Activated CD4-positive, alpha-beta memory T cell treated with anti-CD3 and anti-CD28 coated beads for 36 hours (primary cell): ENCODE results near the gene VPS8. TPM values are rescaled to one million over a fixed set of nuclear protein-coding genes. Genes with fewer than 3 reads are reported as not detected.

Experiments
- CTCF ChIA-PET: fragments of 350-600 bp; sonication (Branson Sonifier 250); formaldehyde crosslinking; loops from one replicate; lab custom pipeline; 2021; ENCODE audit warnings: antibody characterized with exemption, inconsistent platforms; lab: Charles Lee
- POLR2A ChIA-PET: fragments of 350-600 bp; sonication (Branson Sonifier 250); formaldehyde crosslinking; loops from one replicate; lab custom pipeline; 2021; ENCODE audit warnings: antibody characterized with exemption; lab: Charles Lee
- DNase-seq: peaks from one replicate; pipeline ENCODE4 v3.0.0-alpha.2; 2020
- H3K27ac Mint-ChIP-seq: one replicate; pipeline ENCODE4 v1.8.0; 2021; ENCODE audit warnings: mixed read lengths
- H3K27me3 Mint-ChIP-seq: one replicate; pipeline ENCODE4 v1.8.0; 2021; ENCODE audit warnings: mixed read lengths
- H3K36me3 Mint-ChIP-seq: one replicate; pipeline ENCODE4 v1.8.0; 2021; ENCODE audit warnings: mixed read lengths
- H3K4me1 Mint-ChIP-seq: one replicate; pipeline ENCODE4 v1.8.0; 2021; ENCODE audit warnings: low read depth, mixed read lengths
- H3K4me3 Mint-ChIP-seq: one replicate; pipeline ENCODE4 v1.8.0; 2021; ENCODE audit warnings: mild to moderate bottlenecking, mixed read lengths
- H3K9me3 Mint-ChIP-seq: one replicate; pipeline ENCODE4 v1.8.0; 2021; ENCODE audit warnings: mixed read lengths
- intact Hi-C: fragments of 100-400 bp; cut with micrococcal nuclease; formaldehyde crosslinking; loops from one replicate; pipeline ENCODE4 v1.15.1; 2023
- total RNA-seq, 2 experiments: library from RNA; stranded (reverse); gene quantifications; one replicate each; pipeline ENCODE4 v1.2.3, GENCODE V29; 2021

VPS8 gene
- total RNA-seq, 2 experiments from 2014 or later, result 28.7 to 32.3 TPM

GRCh38 chr3:185075547-185075946 is 263.6 kb downstream of the VPS8 start:
- POLR2A ChIA-PET, result no interaction called here
- Mint-ChIP-seq H3K9me3 (no peaks in the 10 kb centered on the region), H3K4me1 (no peaks in the 10 kb centered on the region), H3K27ac (no peak overlapping the region), H3K4me3 (no peak overlapping the region), H3K36me3 (no peaks in the 10 kb centered on the region), H3K27me3 (peaks cover 2% of the 10 kb centered on the region)
- CTCF ChIA-PET, result interaction anchor here (0.7 kb wide), 1 partner anchor 29 kb away, joined by 3 read pairs; no protein-coding TSS in a partner anchor
- DNase-seq, result no peak
- intact Hi-C loops, result no loop called here

GRCh38 chr3:185076219-185076618 is 264.3 kb downstream of the VPS8 start:
- intact Hi-C loops, result no loop called here
- ChIA-PET CTCF (no interaction called here), POLR2A (no interaction called here)
- no peaks in the 10 kb centered on the region for H3K9me3 Mint-ChIP-seq
- no peak overlapping the region for H3K27ac Mint-ChIP-seq
- H3K27me3 Mint-ChIP-seq, result peaks cover 2% of the 10 kb centered on the region
- H3K4me1 Mint-ChIP-seq, result no peaks in the 10 kb centered on the region
- no peak for DNase-seq
- H3K36me3 Mint-ChIP-seq, result no peaks in the 10 kb centered on the region
- no peak overlapping the region for H3K4me3 Mint-ChIP-seq

DNA sequence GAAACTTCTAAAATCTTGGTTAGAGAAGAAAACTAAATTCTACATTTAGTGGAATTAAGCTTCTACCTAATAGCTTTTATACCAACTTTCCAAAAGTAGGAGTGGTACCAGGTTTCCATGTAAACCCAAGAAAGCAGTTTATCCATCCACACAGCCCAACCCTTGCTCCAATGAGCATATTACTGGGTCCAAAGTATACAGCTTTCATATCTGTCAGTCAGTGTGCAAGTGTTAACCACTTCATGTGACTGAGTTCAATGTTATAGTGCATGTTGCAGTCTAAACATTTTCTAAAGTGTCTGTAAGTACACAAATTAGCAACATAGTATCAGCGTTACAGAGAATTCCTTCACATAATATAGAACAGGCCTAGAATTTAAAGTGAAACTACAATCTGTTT is 267.7 kb downstream of the VPS8 start:
- peaks cover 2% of the 10 kb centered on the region for H3K27me3 Mint-ChIP-seq
- H3K9me3 Mint-ChIP-seq, result no peaks in the 10 kb centered on the region
- no peak overlapping the region for H3K27ac Mint-ChIP-seq
- intact Hi-C loops, result no loop called here
- no peak overlapping the region for H3K4me3 Mint-ChIP-seq
- no peaks in the 10 kb centered on the region for H3K36me3 Mint-ChIP-seq
- no peak for DNase-seq
- ChIA-PET CTCF (no interaction called here), POLR2A (no interaction called here)
- H3K4me1 Mint-ChIP-seq, result no peaks in the 10 kb centered on the region

- Mint-ChIP-seq H3K4me1 (no peaks in the 10 kb centered on the region), H3K9me3 (no peaks in the 10 kb centered on the region), H3K36me3 (no peaks in the 10 kb centered on the region), H3K4me3 (no peak overlapping the region), H3K27ac (no peak overlapping the region), H3K27me3 (no peaks in the 10 kb centered on the region)
- ChIA-PET POLR2A (interaction anchor here (0.5 kb wide), 1 partner anchor 65 kb away, joined by 3 read pairs; no protein-coding TSS in a partner anchor), CTCF (no interaction called here)
- intact Hi-C loops, result no loop called here
- DNase-seq, result no peak
Observed at GRCh38 chr3:185081521-185081920, 269.6 kb downstream of the VPS8 start.

GRCh38 chr3:185082149-185082548 is 270.2 kb downstream of the VPS8 start:
- DNase-seq, result no peak
- POLR2A ChIA-PET, result interaction anchor here (0.5 kb wide), 1 partner anchor 66 kb away, joined by 3 read pairs; no protein-coding TSS in a partner anchor
- H3K4me3 Mint-ChIP-seq, result no peak overlapping the region
- CTCF ChIA-PET, result no interaction called here
- intact Hi-C loops, result no loop called here
- H3K36me3 Mint-ChIP-seq, result no peaks in the 10 kb centered on the region
- no peak overlapping the region for H3K27ac Mint-ChIP-seq
- H3K4me1 Mint-ChIP-seq, result no peaks in the 10 kb centered on the region
- no peaks in the 10 kb centered on the region for H3K9me3 Mint-ChIP-seq
- no peaks in the 10 kb centered on the region for H3K27me3 Mint-ChIP-seq

DNA sequence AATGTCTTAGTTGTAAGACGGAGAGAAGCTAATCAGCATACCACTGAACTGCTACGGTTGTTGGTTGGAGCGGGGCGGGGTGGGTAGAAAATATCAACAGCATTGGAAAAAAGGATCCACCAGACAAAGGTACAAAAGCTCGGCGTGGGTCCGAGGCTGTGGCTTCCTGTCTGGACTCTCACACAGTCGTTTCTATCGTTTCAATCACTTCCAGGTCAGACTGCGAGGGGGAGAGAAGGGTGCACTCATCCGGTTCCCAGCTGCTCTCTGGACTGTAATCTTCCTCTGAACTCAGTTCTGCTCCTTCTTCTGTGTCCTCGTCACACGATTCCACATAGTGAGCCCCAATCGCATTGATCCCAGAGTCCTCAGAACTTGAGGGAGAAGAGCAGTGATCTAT is 270.9 kb downstream of the VPS8 start:
- no peaks in the 10 kb centered on the region for H3K36me3 Mint-ChIP-seq
- intact Hi-C loops, result no loop called here
- POLR2A ChIA-PET, result no interaction called here
- H3K27ac Mint-ChIP-seq, result no peak overlapping the region
- no peak for DNase-seq
- no peaks in the 10 kb centered on the region for H3K4me1 Mint-ChIP-seq
- no peaks in the 10 kb centered on the region for H3K27me3 Mint-ChIP-seq
- H3K9me3 Mint-ChIP-seq, result no peaks in the 10 kb centered on the region
- CTCF ChIA-PET, result no interaction called here
- no peak overlapping the region for H3K4me3 Mint-ChIP-seq

GRCh38 chr3:185084402-185084801 is 272.4 kb downstream of the VPS8 start:
- H3K36me3 Mint-ChIP-seq, result no peaks in the 10 kb centered on the region
- POLR2A ChIA-PET, result no interaction called here
- intact Hi-C loops, result no loop called here
- H3K27me3 Mint-ChIP-seq, result no peaks in the 10 kb centered on the region
- H3K4me3 Mint-ChIP-seq, result no peak overlapping the region
- no peaks in the 10 kb centered on the region for H3K4me1 Mint-ChIP-seq
- no peaks in the 10 kb centered on the region for H3K9me3 Mint-ChIP-seq
- CTCF ChIA-PET, result no interaction called here
- DNase-seq, result no peak
- no peak overlapping the region for H3K27ac Mint-ChIP-seq

DNA sequence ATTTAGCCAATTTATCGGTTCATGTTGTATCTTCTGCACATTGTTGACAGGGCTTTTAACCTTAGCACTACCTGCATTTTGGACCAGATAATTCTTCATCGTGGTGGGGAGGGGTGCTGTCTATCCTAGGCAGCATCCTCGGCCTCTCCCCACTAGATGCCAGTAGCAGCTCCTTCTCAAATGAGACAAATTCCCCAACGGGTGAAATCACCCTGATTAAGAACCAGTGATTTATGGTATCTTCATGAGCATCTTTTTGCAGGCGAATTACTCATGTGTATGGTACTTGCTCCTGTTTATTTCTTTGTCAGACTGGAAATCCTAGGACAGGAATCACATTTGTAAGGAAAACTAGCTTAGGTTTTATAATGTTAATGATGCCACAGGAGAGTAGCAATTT is 272.9 kb downstream of the VPS8 start:
- Mint-ChIP-seq H3K27me3 (no peaks in the 10 kb centered on the region), H3K9me3 (no peaks in the 10 kb centered on the region), H3K4me1 (no peaks in the 10 kb centered on the region), H3K27ac (no peak overlapping the region), H3K36me3 (no peaks in the 10 kb centered on the region), H3K4me3 (no peak overlapping the region)
- DNase-seq, result no peak
- CTCF ChIA-PET, result no interaction called here
- POLR2A ChIA-PET, result no interaction called here
- intact Hi-C loops, result no loop called here

DNA sequence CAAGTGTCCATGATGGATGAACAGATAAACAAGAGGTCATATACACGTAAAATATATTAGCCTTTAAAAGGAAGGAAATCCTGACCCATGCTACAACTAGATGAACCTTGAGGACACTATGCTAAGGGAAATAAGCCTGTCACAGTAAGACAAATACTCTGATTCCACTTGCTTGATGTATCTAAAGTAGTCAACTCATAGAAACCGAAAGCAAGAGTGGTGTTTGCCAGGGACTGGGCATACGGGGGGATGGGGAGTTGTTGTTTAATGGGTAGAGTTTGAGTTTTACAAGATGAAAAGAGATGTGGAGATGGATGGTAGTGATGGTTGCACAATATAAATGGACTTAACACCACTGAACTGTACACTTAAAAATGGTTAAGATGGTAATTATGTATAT is 275.5 kb downstream of the VPS8 start:
- ChIA-PET POLR2A (no interaction called here), CTCF (no interaction called here)
- no peak overlapping the region for H3K4me3 Mint-ChIP-seq
- no peaks in the 10 kb centered on the region for H3K9me3 Mint-ChIP-seq
- no peak for DNase-seq
- no peaks in the 10 kb centered on the region for H3K4me1 Mint-ChIP-seq
- no peaks in the 10 kb centered on the region for H3K36me3 Mint-ChIP-seq
- peaks cover 4% of the 10 kb centered on the region for H3K27me3 Mint-ChIP-seq
- intact Hi-C loops, result no loop called here
- H3K27ac Mint-ChIP-seq, result no peak overlapping the region

GRCh38 chr3:185089343-185089742 is 277.4 kb downstream of the VPS8 start:
- no peak for DNase-seq
- H3K4me1 Mint-ChIP-seq, result no peaks in the 10 kb centered on the region
- H3K9me3 Mint-ChIP-seq, result no peaks in the 10 kb centered on the region
- intact Hi-C loops, result no loop called here
- H3K4me3 Mint-ChIP-seq, result no peak overlapping the region
- CTCF ChIA-PET, result no interaction called here
- peaks cover 4% of the 10 kb centered on the region for H3K27me3 Mint-ChIP-seq
- no peak overlapping the region for H3K27ac Mint-ChIP-seq
- POLR2A ChIA-PET, result no interaction called here
- H3K36me3 Mint-ChIP-seq, result no peaks in the 10 kb centered on the region

DNA sequence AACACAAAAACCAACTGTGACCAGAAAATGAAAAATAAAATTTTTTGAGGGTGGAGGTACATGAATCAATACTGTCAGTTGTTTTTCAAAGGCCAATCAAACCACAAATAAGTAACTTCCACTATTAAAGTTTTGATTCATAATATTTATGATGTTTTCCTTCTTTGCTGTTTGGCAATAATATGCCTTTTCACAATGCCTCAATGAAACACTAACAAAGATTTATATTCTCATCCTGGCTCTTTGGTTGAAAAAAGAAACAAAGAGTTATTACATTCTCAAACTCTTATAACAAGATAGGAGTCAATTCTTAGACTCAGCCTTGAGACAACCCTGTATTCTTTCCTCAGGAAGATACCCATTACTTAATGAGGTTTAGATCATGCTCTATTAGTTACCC is 277.8 kb downstream of the VPS8 start:
- POLR2A ChIA-PET, result no interaction called here

DNA sequence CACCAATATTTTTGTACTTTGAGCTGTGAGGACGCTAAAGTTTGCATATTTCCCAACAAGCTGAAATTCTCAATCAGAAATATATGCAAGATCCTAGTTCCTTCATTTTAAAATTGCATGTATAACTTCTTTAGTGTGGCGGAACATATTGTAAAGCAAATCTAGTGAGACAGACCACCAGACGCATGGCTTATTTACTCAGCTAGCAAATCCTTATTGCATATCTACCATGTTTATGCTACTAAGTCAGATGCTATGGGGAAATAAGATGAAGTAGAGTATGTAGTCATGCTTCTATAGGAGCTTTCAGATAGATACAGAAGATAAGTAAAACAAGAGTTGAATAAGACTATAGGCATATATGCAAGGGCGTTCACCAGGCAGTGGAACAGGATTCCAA is 278.8 kb downstream of the VPS8 start:
- intact Hi-C loops, result no loop called here
- no peaks in the 10 kb centered on the region for H3K9me3 Mint-ChIP-seq
- ChIA-PET CTCF (no interaction called here), POLR2A (no interaction called here)
- no peak overlapping the region for H3K4me3 Mint-ChIP-seq
- H3K4me1 Mint-ChIP-seq, result no peaks in the 10 kb centered on the region
- no peaks in the 10 kb centered on the region for H3K36me3 Mint-ChIP-seq
- peaks cover 9% of the 10 kb centered on the region for H3K27me3 Mint-ChIP-seq
- H3K27ac Mint-ChIP-seq, result no peak overlapping the region
- DNase-seq, result no peak

More for the DNA sequence above, 277.8 kb downstream of the VPS8 start:
- no peaks in the 10 kb centered on the region for H3K9me3 Mint-ChIP-seq
- intact Hi-C loops, result no loop called here
- no peaks in the 10 kb centered on the region for H3K36me3 Mint-ChIP-seq
- no peaks in the 10 kb centered on the region for H3K4me1 Mint-ChIP-seq
- CTCF ChIA-PET, result no interaction called here
- H3K27ac Mint-ChIP-seq, result no peak overlapping the region
- H3K4me3 Mint-ChIP-seq, result no peak overlapping the region
- H3K27me3 Mint-ChIP-seq, result peaks cover 6% of the 10 kb centered on the region
- DNase-seq, result no peak

GRCh38 chr3:185093116-185093515 is 281.1 kb downstream of the VPS8 start:
- Mint-ChIP-seq H3K4me3 (no peak overlapping the region), H3K27me3 (peaks cover 13% of the 10 kb centered on the region), H3K27ac (no peak overlapping the region), H3K9me3 (no peaks in the 10 kb centered on the region), H3K36me3 (no peaks in the 10 kb centered on the region), H3K4me1 (no peaks in the 10 kb centered on the region)
- intact Hi-C loops, result no loop called here
- ChIA-PET CTCF (no interaction called here), POLR2A (no interaction called here)
- no peak for DNase-seq
